ENCODE measurements around the gene CAPN10.

CAPN10 gene

DNA sequence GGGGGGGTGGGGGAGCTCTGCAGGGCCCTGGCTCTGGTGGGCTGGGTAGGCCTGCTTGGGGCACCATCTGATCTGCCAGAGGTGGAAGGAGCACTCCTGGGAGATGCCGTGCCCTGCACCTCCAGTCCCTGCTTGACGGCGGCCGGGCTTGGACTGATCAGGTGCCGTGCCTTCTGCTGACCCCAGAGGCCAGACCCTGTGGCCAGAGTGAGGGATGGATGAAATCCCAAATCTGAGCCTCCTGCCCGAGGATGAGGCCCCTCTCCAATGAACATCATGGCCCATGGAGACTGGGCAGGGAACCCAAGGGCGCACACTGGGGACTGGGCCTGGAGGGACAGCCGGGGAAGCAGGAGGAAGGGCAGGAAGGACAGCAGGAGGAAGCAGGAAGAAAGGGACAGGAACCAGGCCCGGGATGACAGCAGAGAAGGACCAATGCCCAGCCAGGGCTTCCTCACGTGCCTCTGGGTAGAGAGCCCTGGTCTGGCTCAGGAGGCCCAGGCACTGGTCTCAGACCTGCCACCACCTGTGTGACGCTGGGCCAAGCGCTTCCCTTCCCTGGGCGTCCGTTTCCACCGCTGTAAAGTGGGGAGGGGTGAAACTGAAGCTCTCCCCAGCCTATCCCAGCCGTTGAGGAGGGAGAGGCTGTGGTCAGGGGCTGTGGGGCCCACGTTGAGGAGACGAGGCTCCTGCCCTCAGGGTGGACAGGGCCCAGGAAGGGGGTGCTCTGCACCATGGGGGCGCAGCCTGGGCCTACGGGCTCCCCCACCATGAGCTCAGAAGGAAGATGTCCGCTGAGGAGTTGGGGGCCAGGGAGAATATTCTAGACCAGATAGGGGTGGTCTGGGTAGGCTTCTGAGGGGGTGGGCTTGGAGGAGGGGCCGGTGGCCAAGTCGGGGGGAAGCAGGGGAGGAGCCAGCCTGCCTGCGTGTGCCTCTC, 37.7 kb downstream of the CAPN10 start:
- Mint-ChIP-seq H3K9me3 (no peaks in the 10 kb centered on the region), H3K27ac (ENCODE audit: low read depth) (peak overlapping the region; percentile 94), H3K36me3 (ENCODE audit: insufficient read depth) (peaks cover 9% of the 10 kb centered on the region), H3K4me1 (peaks cover 57% of the 10 kb centered on the region), H3K27me3 (no peaks in the 10 kb centered on the region), H3K4me3 (peak overlapping the region; percentile 73)
- ATAC-seq (replicated peaks; ENCODE audit: extremely low read depth, poor library complexity, severe bottlenecking): no peak
- DNase-seq (ENCODE audit: low spot score in 2 of 2): no peak

DNA sequence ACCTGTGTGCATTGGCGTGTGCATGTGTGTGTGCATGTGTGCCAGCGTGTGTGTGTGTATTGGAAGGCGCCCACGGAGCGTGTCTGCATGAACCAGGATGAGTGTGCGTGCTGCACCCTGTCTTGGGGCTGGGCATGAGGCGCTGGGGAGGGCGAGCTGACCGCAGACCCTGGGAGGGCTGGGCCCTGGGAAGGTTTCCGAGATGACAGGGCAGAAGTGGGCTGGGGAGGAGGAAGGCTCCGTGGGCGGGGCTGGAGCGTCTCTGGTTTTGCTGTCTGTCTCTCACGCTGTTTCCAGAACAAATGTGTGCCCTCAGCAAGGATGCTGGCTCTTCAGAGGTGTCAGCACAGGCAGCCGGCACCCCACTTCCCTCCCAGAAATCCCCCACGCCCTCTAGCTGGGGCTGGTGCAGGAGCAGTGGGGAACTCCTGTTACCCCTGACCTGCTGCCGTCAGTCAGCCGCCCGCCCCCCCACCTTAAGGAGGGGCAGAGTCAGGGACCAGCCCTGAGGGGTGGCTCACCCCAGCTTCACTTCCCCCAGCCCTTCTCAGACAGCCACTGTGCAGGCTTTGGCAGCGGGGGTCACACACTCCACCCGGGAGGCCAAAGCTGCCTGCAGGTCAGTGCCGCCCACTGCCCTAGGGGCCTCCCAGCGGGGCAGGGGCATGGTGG, 38.6 kb downstream of the CAPN10 start, which contains the start of gene GPR35:
Gene GPR35, plus strand, starts transcription at position 531 of the 672 bp plus-strand sequence. CDS start 4,473 bp downstream, outside the sequence.
- Mint-ChIP-seq H3K9me3 (no peaks in the 10 kb centered on the region), H3K4me3 (peak within 1 kb of the TSS; percentile 73), H3K4me1 (peaks cover 52% of the 10 kb centered on the region), H3K36me3 (ENCODE audit: insufficient read depth) (peaks cover 9% of the 10 kb centered on the region), H3K27ac (ENCODE audit: low read depth) (peak within 1 kb of the TSS; percentile 94), H3K27me3 (no peaks in the 10 kb centered on the region)
- peak; percentile 77 for ATAC-seq (replicated peaks; ENCODE audit: extremely low read depth, poor library complexity, severe bottlenecking)
- peak; percentile 63 to 89 for DNase-seq (ENCODE audit: low spot score in 2 of 2)

DNA sequence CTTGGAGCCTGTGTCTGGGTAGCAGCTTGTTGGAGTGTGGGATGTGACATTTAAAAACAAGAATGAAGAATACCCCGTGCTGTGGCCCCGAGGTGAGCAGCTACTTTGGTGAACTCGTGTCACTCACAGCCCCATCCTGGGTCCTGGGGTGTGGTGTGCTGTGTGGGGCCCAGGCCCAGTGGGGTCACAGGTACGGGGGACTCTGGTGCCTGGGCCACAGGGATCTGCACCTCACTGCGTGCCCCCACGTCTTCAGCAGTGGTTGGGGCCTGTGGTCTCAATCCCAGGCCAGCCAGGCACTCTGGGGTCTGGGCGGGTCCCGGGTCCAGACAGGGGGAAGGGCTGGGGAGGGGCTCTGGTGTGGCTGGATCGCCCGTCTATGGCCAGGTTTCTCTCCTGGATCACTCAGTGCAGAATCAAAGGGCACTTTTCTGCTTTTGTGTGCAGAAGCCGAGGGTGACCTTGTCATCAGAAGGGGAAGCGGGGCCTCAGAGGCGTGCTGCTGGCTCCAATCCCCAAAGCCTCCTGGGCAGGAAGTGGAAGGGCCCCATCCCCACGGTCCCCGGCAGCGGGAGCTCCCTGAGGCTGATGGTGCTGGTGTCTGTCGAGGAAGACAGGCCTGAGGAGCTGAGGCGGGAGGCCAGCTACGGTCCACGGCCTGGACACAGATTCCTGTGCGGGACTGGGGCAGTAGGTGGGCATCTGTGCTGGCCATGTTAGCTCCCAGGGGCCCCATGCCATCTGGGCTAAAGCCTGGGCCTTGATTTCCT, 40.2 kb downstream of the CAPN10 start:
- DNase-seq (ENCODE audit: low spot score in 2 of 2) (no peak), ATAC-seq (replicated peaks; ENCODE audit: extremely low read depth, poor library complexity, severe bottlenecking) (no peak)
- Mint-ChIP-seq H3K27me3 (no peaks in the 10 kb centered on the region), H3K4me1 (peaks cover 41% of the 10 kb centered on the region), H3K9me3 (no peaks in the 10 kb centered on the region), H3K36me3 (ENCODE audit: insufficient read depth) (peaks cover 7% of the 10 kb centered on the region), H3K4me3 (peak overlapping the region; percentile 47), H3K27ac (ENCODE audit: low read depth) (peak overlapping the region; percentile 94)

DNA sequence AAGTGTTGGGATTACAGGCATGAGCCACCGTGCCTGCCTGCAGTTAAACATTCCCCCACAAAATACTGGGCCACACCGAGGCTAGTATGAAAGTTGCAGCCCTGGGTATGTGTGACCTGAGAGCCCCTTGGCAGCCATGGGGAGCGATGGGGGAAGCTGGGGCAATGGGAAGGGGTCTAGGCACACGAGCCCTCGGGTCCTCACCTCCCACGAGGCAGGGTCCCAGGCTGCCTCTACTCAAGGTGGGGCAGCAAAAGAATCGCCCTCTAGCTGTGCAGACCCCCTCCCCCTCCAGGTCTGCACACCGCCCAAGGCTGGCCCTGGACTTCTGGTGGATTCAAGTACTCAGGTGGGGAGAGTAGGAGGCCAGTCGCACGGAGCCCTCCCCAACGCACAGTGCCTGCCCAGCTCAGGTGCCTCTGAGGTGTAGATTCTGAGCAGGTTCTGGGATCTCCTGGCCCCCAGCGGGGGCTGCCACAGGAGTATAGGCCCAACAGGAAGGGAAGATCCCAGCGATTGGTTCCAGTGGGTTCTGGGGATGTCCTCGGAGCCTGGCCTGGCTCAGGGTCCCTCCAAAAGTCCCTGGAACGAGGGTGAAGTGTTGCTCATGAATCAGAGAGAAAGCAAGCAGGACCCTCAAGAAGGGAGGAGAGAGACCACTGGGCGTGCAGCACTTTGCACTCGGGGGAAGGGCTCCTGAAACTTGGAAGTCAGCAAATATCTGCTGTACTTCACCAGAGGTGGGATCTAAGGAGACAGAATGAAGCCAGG, 41.4 kb downstream of the CAPN10 start:
- Mint-ChIP-seq H3K27ac (ENCODE audit: low read depth) (peak overlapping the region; percentile 66), H3K36me3 (ENCODE audit: insufficient read depth) (peaks cover 9% of the 10 kb centered on the region), H3K4me1 (peaks cover 31% of the 10 kb centered on the region), H3K27me3 (no peaks in the 10 kb centered on the region), H3K4me3 (peak overlapping the region; percentile 47), H3K9me3 (no peaks in the 10 kb centered on the region)
- ATAC-seq (replicated peaks; ENCODE audit: extremely low read depth, poor library complexity, severe bottlenecking) (no peak), DNase-seq (ENCODE audit: low spot score in 2 of 2) (no peak)

DNA sequence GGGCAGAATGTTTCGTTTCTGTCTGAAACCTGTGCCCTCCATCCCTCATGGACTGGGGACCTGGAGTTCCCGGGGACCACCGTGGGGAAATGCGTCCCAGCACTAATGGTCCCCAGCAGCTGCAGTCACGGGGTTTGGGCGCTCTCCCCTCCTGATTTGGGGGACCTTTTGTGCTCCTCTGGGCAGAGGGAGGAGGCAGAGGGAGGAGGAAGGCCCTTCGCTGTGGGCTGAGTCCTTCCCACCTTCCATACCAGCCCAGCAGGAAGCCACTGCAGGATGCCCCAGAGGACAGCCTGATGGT, 41.9 kb downstream of the CAPN10 start:
- DNase-seq (ENCODE audit: low spot score in 2 of 2) (no peak), ATAC-seq (replicated peaks; ENCODE audit: extremely low read depth, poor library complexity, severe bottlenecking) (no peak)
- Mint-ChIP-seq H3K27me3 (no peaks in the 10 kb centered on the region), H3K9me3 (no peaks in the 10 kb centered on the region), H3K4me3 (no peak overlapping the region), H3K36me3 (ENCODE audit: insufficient read depth) (peaks cover 9% of the 10 kb centered on the region), H3K4me1 (peaks cover 26% of the 10 kb centered on the region), H3K27ac (ENCODE audit: low read depth) (peak overlapping the region; percentile 66)

DNA sequence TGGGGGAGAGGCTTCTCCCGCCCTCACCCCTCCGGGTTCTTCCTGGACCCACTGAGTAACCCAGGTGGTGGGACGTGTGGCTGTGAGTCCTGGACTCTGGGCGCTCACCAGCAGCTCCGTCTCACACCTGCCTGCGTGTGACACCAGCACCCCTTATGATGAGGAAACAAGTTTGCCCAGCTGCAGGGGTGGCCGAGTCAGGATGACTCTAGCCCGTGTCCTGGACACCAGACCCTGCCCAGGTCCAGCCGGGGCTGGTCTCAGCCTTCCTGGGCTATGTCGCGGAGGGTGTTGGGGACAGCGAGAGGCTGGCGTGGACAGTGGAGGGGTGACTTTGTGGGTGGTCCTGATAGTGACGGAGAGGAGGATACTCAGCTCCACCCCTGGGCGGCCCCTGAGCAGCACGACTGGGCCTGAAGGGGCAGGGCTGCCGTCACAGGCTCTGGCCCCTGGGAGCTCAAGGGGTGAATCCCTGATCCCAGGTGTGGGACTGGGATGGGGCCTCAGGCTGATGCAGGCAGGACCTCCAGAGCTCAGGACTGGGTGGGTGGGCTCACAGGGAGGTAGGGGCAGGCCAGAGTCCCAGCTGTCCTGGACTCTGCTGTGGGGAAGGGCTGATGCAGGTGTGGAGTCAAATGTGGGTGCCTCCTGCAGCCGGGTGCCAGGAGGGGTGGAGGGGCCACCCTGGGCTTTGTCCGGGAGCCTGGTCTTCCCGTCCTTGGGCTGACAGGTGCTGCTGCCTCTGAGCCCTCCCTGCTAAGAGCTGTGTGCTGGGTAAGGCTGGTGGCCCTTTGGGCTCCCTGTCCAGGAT, 42.5 kb downstream of the CAPN10 start:
- no peak overlapping the region for H3K27ac Mint-ChIP-seq (ENCODE audit: low read depth)
- DNase-seq (ENCODE audit: low spot score in 2 of 2): no peak
- H3K27me3 Mint-ChIP-seq: no peaks in the 10 kb centered on the region
- no peaks in the 10 kb centered on the region for H3K9me3 Mint-ChIP-seq
- H3K4me1 Mint-ChIP-seq: peaks cover 24% of the 10 kb centered on the region
- peaks cover 10% of the 10 kb centered on the region for H3K36me3 Mint-ChIP-seq (ENCODE audit: insufficient read depth)
- ATAC-seq (replicated peaks; ENCODE audit: extremely low read depth, poor library complexity, severe bottlenecking): no peak
- H3K4me3 Mint-ChIP-seq: no peak overlapping the region

GRCh38 chr2:240629619-240629967, 43.1 kb downstream of the CAPN10 start:
- DNase-seq (ENCODE audit: low spot score in 2 of 2): no peak
- Mint-ChIP-seq H3K27ac (ENCODE audit: low read depth) (no peak overlapping the region), H3K27me3 (no peaks in the 10 kb centered on the region), H3K4me3 (no peak overlapping the region), H3K9me3 (no peaks in the 10 kb centered on the region), H3K36me3 (ENCODE audit: insufficient read depth) (peaks cover 8% of the 10 kb centered on the region), H3K4me1 (peaks cover 19% of the 10 kb centered on the region)
- no peak for ATAC-seq (replicated peaks; ENCODE audit: extremely low read depth, poor library complexity, severe bottlenecking)

GRCh38 chr2:240629968-240630770, 43.6 kb downstream of the CAPN10 start:
- DNase-seq (ENCODE audit: low spot score in 2 of 2): no peak
- ATAC-seq (replicated peaks; ENCODE audit: extremely low read depth, poor library complexity, severe bottlenecking): no peak
- Mint-ChIP-seq H3K36me3 (ENCODE audit: insufficient read depth) (peaks cover 7% of the 10 kb centered on the region), H3K4me1 (peaks cover 13% of the 10 kb centered on the region), H3K27me3 (no peaks in the 10 kb centered on the region), H3K4me3 (no peak overlapping the region), H3K9me3 (no peaks in the 10 kb centered on the region), H3K27ac (ENCODE audit: low read depth) (no peak overlapping the region)

- Mint-ChIP-seq H3K36me3 (ENCODE audit: insufficient read depth) (peaks cover 5% of the 10 kb centered on the region), H3K4me1 (peaks cover 8% of the 10 kb centered on the region), H3K4me3 (no peak overlapping the region), H3K9me3 (no peaks in the 10 kb centered on the region), H3K27ac (ENCODE audit: low read depth) (no peak overlapping the region), H3K27me3 (no peaks in the 10 kb centered on the region)
- ATAC-seq (replicated peaks; ENCODE audit: extremely low read depth, poor library complexity, severe bottlenecking) (no peak), DNase-seq (ENCODE audit: low spot score in 2 of 2) (no peak)
Observed at GRCh38 chr2:240630771-240631547, 44.4 kb downstream of the CAPN10 start.

DNA sequence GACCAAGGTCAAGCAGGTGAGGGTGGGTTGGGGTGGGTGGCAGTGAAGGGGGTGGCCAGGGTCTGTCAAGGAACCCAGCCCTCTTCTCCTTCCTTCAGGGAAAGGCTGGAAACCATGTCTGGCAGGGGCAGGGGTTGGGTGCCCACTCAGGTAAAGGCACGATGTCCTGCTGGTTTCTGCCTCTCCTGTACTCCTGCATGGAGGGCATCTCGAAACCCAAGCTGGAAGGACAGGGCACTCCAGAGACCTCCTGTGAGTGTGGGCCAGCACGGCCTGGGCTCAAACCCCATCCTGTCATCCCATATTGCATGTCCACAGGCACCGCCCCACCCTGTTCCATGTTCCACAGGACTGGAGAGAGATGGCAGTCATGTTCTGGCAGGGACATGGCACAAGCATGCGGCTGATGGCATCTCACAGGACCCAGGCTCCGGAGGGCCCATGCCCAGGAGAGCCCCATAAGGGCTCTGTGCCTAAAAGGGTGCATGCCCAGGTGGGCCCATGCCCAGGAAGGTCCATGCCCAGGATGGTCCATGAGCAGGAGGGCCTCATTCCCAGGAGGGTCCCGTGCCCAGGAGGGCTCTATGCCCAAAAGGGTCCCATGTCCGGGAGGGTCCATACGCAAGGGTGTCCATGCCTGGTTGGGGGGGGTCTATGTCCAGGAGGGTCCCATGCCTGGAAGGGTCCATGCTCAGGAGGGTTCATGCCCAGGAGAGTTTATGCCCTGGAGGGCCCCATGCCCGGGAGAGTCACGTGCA, 45.2 kb downstream of the CAPN10 start:
- H3K27me3 Mint-ChIP-seq: no peaks in the 10 kb centered on the region

More for the DNA sequence above, 45.2 kb downstream of the CAPN10 start:
- no peak overlapping the region for H3K4me3 Mint-ChIP-seq
- H3K4me1 Mint-ChIP-seq: peaks cover 3% of the 10 kb centered on the region
- ATAC-seq (replicated peaks; ENCODE audit: extremely low read depth, poor library complexity, severe bottlenecking) (no peak), DNase-seq (ENCODE audit: low spot score in 2 of 2) (no peak)
- H3K9me3 Mint-ChIP-seq: no peaks in the 10 kb centered on the region
- H3K36me3 Mint-ChIP-seq (ENCODE audit: insufficient read depth): peaks cover 7% of the 10 kb centered on the region
- no peak overlapping the region for H3K27ac Mint-ChIP-seq (ENCODE audit: low read depth)

All from central memory CD8-positive, alpha-beta T cell (primary cell).